GM19035 (cell line): Measurements from ENCODE around the gene TMTC1.

Experiments used
- ATAC-seq: cut with Tn5 transposase; IDR thresholded peaks from one replicate; pipeline ENCODE4 v1.9.1; 2021; ENCODE audit not compliant: unreplicated experiment

The TMTC1 gene

GRCh38 chr12:29546000-29546399, 237.7 kb downstream of the TMTC1 start:
- ATAC-seq = no peak

GRCh38 chr12:29545102-29545467, 238.7 kb downstream of the TMTC1 start:
- peak; percentile 78 for ATAC-seq

- ATAC-seq = peak; percentile 17
Observed at GRCh38 chr12:29544428-29545101, 239.2 kb downstream of the TMTC1 start.

GRCh38 chr12:29543036-29543435, 240.7 kb downstream of the TMTC1 start:
- no peak for ATAC-seq

- ATAC-seq = no peak
Observed at GRCh38 chr12:29537298-29537697, 246.4 kb downstream of the TMTC1 start.

- no peak for ATAC-seq
Observed at GRCh38 chr12:29534935-29535334, 248.8 kb downstream of the TMTC1 start.

- ATAC-seq = no peak
Observed at GRCh38 chr12:29533815-29534489, 249.8 kb downstream of the TMTC1 start.

GRCh38 chr12:29531471-29531870, 252.3 kb downstream of the TMTC1 start:
- no peak for ATAC-seq

GRCh38 chr12:29530436-29530835, 253.3 kb downstream of the TMTC1 start:
- no peak for ATAC-seq

- ATAC-seq = no peak
Observed at GRCh38 chr12:29528161-29528560, 255.6 kb downstream of the TMTC1 start.

GRCh38 chr12:29521951-29522350, 261.8 kb downstream of the TMTC1 start:
- no peak for ATAC-seq

GRCh38 chr12:29519585-29520182, 264.1 kb downstream of the TMTC1 start:
- ATAC-seq = no peak

- no peak for ATAC-seq
Observed at GRCh38 chr12:29518407-29518806, 265.3 kb downstream of the TMTC1 start.

GRCh38 chr12:29517264-29517663, 266.5 kb downstream of the TMTC1 start:
- ATAC-seq = no peak

GRCh38 chr12:29516431-29516875, 267.3 kb downstream of the TMTC1 start:
- ATAC-seq = no peak

GRCh38 chr12:29510591-29511185, 273.1 kb downstream of the TMTC1 start:
- ATAC-seq = no peak

- no peak for ATAC-seq
Observed at GRCh38 chr12:29509503-29509902, 274.2 kb downstream of the TMTC1 start.

- ATAC-seq = no peak
Observed at GRCh38 chr12:29508949-29509348, 274.8 kb downstream of the TMTC1 start.

- ATAC-seq = no peak
Observed at GRCh38 chr12:29505122-29505521, 278.6 kb downstream of the TMTC1 start.

- ATAC-seq = no peak
Observed at GRCh38 chr12:29503283-29503682, 280.5 kb downstream of the TMTC1 start.

- no peak for ATAC-seq
Observed at GRCh38 chr12:29499235-29499634, 284.5 kb downstream of the TMTC1 start.

GRCh38 chr12:29497588-29497987, 286.2 kb downstream of the TMTC1 start, which contains the start of gene OVCH1:
Gene OVCH1, minus strand, starts transcription at chr12:29497686. Its CDS starts 0 bp downstream, at chr12:29497686.
- ATAC-seq = no peak
